GM21381 (cell line): ENCODE data around the gene CD3G.
A peak's percentile ranks its signal among the peaks of the same experiment; 100 is the strongest.
"Not testable (repeated sequence)": the region's sequence is repeated elsewhere in the genome, so short reads cannot be mapped to it uniquely, and the experiment has no call there.

Experiments
- ATAC-seq: cut with Tn5 transposase; IDR thresholded peaks from one replicate; pipeline ENCODE4 v1.9.1; 2021; ENCODE audit warnings: mild to moderate bottlenecking, moderate library complexity; ENCODE audit not compliant: unreplicated experiment

CD3G gene

DNA sequence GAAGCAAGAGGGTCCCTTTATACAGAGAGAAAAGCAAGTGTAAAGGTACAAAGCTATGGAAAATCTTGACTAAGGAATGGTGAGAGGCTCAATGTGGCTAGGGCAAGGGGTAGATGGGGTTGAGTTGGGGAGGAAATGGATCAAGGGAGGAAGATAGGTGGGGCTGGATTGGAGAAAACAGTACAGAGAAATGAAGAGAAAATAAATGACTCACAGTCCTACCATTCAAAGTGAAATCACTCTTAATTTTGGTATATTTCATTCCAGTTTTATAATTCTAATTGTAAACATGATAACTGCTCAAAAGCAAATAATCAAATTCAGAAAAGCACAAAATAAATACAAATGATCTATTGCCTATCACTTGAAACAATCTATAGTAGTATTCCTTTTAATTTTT lies 31.8 kb downstream of the CD3G start:
- no peak for ATAC-seq

DNA sequence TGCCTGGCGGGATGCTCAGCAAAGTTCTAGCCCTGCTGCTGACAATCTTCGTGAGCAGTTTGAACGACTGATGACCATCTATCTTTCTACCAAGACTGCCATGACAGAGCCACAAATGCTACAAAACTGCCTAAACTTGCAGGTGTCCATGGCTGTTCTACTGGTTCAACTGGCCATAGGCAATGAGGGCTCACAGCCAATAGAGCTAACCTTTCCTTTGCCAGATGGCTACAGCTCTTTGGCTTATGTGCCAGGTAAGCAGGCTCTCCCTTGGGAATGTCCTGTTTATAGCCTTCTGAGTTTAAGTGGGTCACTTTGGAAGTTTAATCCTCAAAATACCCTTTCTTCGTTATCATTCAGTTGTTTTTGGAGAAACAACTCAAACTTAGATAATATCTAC lies 35.4 kb downstream of the CD3G start:
- ATAC-seq = no peak

DNA sequence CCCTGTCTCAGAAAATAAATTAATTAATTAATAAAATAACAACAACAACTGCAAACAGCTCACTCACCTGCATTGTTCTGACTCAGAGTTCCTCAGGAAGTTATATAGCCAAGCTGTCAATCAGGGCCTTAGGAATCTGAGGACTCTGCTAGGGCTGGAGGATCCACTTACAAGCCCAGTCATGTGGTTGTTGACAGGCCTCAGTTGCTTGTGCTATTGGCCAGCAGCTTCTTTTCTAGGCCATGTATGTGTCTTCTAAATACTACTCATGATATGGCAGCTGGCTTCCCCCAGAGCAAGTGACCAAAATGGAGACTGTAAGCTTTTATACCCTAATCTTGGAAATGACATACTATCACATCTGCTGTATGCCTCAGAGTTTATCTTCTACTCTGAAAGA lies 36.4 kb downstream of the CD3G start:
- ATAC-seq = no peak

DNA sequence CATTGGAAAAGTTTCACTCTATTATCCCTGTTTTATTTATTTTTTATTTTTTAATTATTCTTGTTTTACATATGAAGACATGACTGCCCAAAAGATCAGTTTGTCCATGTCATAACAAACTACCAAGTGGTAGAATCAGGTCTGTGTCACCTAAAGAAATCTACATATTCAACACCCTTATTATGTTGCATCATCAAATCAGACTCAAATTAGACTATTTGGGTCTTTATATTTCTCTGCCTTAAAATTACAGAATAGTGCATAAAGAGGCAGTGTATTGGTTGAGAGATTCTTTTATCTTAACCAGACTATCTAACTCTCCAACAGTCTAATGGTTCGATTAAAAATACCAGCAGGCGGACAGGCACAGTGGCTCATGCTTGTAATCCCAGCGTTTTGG lies 38.8 kb downstream of the CD3G start:
- no peak for ATAC-seq

DNA sequence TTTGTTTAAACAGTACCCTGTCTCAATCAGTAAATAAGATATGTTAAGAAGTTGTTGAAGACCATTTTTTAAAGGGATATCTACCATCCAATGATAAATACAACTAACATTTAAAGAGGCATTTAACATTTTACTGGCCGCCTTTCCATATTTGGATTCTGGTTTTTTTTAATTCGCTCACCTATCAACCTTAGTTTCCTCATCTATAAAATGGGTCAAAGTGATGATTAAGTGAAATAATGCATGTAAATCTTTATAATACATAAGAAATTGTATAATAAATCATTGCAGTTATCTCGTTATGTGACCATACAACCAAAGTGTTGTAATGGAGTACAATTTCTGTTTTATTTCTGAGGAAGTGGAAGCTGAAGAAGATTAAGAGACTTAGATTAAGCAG lies 39.5 kb downstream of the CD3G start:
- ATAC-seq = no peak

DNA sequence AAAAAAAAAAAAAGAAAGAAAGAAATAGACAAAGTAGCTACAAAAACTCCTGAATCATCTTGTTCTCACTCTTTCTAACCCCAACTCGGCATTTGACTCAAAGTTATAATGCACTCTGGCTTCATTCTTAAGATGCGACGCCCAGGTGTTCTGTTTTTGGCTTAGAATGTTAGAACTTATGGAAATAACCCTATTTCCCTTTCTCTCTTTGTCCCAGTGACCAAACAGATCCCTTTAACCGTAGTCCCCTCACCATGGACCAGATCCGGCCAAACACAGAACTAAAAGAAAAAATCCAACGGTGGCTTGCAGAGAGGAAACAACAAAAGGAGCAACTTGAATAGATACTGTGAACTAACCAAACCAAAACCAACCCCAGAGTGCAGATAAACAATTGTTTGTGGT lies 52.0 kb downstream of the CD3G start:
- ATAC-seq = no peak

DNA sequence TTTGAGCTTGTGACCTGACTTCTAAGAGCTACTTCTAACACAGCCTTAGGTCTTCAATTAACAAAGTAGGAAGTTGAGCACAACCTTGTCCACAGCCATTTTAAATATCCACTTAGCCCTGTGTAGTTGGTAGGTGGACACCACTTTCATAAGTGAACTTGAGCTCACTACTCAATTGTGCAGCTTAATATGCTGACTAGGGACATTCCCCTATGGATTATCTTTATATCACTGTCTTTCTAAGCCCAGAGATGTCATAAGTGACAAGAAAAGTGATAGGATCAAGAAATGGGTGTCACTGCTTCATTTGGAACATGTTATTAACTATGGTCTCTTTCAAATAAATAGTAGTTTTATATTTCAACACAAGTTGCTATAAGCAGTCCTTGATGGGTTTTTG lies 53.3 kb downstream of the CD3G start:
- no peak for ATAC-seq

DNA sequence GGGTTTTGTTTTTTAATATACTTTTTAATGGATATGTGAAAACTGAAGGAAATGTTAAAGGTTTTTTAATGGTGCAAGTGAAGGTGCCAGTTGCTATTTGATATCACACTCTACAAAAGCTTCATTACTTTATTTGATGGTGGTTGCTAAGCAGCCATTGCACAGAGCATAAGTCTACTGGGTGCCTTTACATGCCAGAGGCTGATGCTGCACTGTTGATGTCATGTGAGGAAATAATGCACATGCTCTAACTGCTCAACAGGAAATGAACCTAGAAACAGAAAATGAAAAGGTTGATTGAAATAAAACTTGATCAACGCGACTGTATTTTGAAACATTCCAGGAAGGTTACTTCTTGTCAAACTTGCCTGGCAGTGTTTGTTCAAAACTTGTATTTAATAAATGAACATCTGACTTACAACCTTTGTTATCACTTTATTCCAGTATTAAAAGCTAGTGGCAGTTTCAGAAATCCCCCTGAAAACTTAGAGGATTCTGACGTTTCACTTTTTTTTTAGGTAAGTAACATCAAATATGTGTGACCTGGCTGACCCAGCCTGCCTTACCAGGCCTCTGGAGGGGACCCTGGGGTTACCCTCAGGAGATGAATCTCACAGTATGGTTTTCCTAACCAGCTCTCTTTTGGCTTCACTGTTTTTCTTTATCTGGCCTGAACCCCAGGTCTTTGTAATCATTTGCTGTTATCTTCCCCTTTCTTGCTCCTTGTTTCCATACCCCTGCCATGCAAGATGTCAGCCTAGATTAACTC lies 54.8 kb downstream of the CD3G start:
- no peak for ATAC-seq

DNA sequence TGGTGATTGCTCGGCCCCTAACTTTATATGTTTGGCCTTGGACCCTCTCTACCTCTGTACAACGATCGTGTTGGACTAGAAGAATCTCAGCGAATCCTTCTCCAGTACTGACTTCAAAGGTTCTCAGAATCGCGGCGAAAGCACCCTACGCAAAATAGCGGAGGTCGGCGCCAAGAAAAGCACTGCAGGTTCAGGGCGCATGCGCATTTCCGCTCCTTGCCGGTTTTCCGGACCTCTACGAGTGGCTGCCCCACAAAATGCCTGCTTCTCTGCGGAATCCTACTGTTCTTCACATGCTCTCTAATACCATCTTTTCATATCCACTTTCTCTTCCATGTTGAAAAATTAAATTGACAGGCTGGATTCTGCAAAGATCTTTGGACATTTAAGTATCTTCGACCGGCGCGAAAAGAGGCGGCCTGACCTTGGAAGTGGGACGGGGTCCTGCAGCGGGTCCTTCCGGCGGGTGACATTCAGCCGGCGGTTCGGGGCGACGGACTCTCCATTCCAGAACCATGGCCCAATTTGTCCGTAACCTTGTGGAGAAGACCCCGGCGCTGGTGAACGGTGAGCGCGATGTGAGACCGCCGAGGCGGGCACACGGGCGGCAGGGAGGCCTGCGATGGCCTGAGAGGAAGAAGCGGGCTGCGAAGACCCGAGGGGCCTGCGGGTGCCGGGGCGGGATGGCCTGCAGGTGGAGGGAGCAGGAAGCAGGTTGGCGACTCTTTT lies 57.2 kb downstream of the CD3G start, which contains the start of gene ATP5MG:
TSS of gene ATP5MG (plus strand) at position 456 of the 729 bp plus-strand sequence. CDS start at position 516, 60 bp downstream.
- peak; percentile 62 for ATAC-seq

DNA sequence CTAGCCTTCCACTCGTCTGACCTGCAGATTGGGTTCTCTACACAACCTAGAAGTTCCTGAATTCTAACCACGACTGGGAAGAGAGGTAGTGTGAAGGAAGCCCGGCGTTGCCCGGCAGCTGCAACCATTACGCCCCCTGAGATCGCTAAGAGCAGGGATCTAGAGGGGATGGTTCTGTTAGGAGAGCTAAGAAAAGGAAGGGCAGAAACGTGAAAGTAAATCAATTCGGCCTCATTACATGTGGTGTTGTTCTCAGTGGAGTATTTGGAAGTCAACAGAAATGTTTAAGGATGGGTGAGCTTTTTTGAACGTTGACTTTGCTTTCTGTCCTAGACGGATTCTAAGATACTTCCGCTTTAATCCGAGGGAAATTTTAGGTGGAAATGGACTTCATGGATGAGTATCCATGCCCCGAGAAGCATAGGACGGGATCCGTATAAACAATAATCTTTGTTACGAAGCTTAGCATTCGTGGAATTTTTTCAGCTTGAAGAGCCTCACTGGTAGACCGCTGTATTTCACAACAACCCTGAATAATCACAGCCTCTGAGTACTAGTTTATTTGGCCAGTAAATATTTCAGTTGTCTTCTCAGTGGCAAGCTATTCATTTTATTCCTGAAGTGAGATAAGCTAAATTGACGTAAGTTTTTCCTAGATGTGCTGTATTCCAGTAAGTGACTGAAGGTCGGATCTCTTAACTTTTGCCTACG lies 57.9 kb downstream of the CD3G start:
- peak; percentile 21 for ATAC-seq

DNA sequence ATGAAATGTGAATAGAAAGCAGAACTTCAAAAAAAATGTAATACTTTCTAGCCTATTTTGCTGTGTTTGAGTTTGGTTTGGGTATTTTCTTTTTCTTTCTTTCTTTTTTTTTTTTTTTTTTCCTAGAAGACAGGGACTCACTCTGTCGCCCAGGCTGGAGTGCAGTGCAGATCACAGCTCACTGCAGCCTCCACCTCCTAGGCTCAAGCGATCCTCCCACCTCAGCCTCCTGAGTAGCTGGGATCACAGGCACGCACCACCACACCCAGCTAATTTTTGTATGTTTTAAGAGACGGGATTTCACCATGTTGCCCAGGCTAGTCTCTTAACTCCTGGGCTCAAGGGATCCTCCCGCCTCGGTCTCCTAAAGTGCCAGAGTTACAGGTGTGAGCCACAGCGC lies 58.5 kb downstream of the CD3G start:
- ATAC-seq = not testable (repeated sequence)
